ENCODE results near the gene CCDC150. TPM values are rescaled to one million over a fixed set of nuclear protein-coding genes. Genes with fewer than 3 reads are reported as not detected.
A peak's percentile ranks its signal among the peaks of the same experiment; 100 is the strongest.
"Not testable (repeated sequence)": the region's sequence is repeated elsewhere in the genome, so short reads cannot be mapped to it uniquely, and the experiment has no call there.

The CCDC150 gene
- total RNA-seq, 2 donors from 2014 or later: 11.6 to 21.5 TPM

DNA sequence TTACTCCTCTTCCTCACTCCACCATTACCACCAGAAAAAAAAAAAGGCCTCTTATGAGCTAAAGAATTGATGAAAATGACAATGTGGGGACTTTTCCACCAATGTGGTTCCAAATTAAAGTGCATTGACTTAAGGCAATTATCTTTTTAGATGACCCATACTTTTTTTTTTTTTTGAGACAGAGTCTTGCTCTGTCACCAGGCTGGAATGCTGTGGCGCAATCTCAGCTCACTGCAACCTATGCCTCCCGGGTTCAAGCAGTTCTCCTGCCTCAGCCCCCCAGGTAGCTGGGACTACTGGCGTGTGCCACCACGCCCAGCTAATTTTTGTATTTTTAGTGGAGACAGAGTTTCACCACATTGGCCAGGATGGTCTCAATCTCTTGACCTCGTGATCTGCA, 31.6 kb upstream of the CCDC150 start:
- not testable (repeated sequence) for H3K9me3 Mint-ChIP-seq; ATAC-seq (replicated peaks); H3K4me1 Mint-ChIP-seq; H3K27me3 Mint-ChIP-seq; H3K4me3 Mint-ChIP-seq; H3K36me3 Mint-ChIP-seq (ENCODE audit: low read depth); H3K27ac Mint-ChIP-seq

- ATAC-seq (replicated peaks): no peak
- Mint-ChIP-seq H3K27ac (no peak overlapping the region), H3K27me3 (no peaks in the 10 kb centered on the region), H3K4me1 (no peaks in the 10 kb centered on the region), H3K9me3 (no peaks in the 10 kb centered on the region), H3K36me3 (ENCODE audit: low read depth) (no peaks in the 10 kb centered on the region), H3K4me3 (no peak overlapping the region)
Measured at GRCh38 chr2:196609806-196610205, 29.7 kb upstream of the CCDC150 start.

DNA sequence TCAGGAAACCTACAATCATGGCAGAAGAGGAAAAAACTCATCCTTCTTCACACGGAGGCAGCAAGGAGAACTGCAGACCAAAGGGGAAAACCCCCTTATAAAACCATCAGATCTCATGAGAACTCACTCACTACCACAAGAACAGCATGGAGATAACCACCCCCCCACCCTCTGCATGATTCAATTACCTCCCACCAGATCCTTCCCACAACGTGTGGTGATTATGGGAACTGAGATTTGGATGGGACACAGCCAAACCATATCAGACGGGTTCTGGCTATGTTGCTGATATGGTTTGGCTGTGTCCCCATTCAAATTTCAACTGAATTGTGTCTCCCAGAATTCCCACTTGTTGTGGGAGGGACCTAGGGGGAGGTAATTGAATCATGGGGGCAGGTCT, 28.7 kb upstream of the CCDC150 start:
- no peaks in the 10 kb centered on the region for H3K4me1 Mint-ChIP-seq
- ATAC-seq (replicated peaks): peak; percentile 48
- H3K27me3 Mint-ChIP-seq: no peaks in the 10 kb centered on the region
- H3K36me3 Mint-ChIP-seq (ENCODE audit: low read depth): no peaks in the 10 kb centered on the region
- H3K9me3 Mint-ChIP-seq: no peaks in the 10 kb centered on the region
- no peak overlapping the region for H3K4me3 Mint-ChIP-seq
- H3K27ac Mint-ChIP-seq: no peak overlapping the region

DNA sequence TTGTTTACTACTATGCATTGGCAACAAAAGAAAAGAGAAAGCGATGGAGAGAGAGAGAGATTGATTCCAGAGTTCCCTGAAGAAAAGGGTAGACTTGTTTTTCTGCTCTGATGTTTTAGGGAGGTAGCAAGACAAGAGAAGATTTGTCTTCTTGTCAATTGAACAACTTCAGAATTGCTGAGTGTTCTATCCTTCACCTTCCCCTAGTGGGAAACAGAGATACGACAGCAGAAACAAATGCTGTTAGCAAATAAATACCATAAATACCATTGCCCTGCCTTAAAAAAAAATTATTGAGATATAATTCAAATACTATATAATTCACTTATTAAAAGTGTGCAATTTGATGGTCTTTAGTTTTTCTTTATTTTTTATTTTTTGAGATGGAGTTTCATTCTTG, 26.2 kb upstream of the CCDC150 start:
- H3K4me3 Mint-ChIP-seq: no peak overlapping the region
- H3K4me1 Mint-ChIP-seq: no peaks in the 10 kb centered on the region
- no peak overlapping the region for H3K27ac Mint-ChIP-seq
- H3K9me3 Mint-ChIP-seq: no peaks in the 10 kb centered on the region
- H3K36me3 Mint-ChIP-seq (ENCODE audit: low read depth): no peaks in the 10 kb centered on the region
- H3K27me3 Mint-ChIP-seq: no peaks in the 10 kb centered on the region
- ATAC-seq (replicated peaks): no peak

GRCh38 chr2:196617430-196617829, 22.1 kb upstream of the CCDC150 start:
- ATAC-seq (replicated peaks): no peak
- Mint-ChIP-seq H3K9me3 (no peaks in the 10 kb centered on the region), H3K27ac (no peak overlapping the region), H3K27me3 (peaks cover 25% of the 10 kb centered on the region), H3K4me1 (no peaks in the 10 kb centered on the region), H3K36me3 (ENCODE audit: low read depth) (no peaks in the 10 kb centered on the region), H3K4me3 (no peak overlapping the region)

GRCh38 chr2:196618661-196619060, 20.9 kb upstream of the CCDC150 start:
- ATAC-seq (replicated peaks): no peak
- H3K4me1 Mint-ChIP-seq: no peaks in the 10 kb centered on the region
- H3K27me3 Mint-ChIP-seq: peaks cover 27% of the 10 kb centered on the region
- no peaks in the 10 kb centered on the region for H3K36me3 Mint-ChIP-seq (ENCODE audit: low read depth)
- H3K27ac Mint-ChIP-seq: no peak overlapping the region
- H3K4me3 Mint-ChIP-seq: no peak overlapping the region
- H3K9me3 Mint-ChIP-seq: peaks cover 5% of the 10 kb centered on the region

DNA sequence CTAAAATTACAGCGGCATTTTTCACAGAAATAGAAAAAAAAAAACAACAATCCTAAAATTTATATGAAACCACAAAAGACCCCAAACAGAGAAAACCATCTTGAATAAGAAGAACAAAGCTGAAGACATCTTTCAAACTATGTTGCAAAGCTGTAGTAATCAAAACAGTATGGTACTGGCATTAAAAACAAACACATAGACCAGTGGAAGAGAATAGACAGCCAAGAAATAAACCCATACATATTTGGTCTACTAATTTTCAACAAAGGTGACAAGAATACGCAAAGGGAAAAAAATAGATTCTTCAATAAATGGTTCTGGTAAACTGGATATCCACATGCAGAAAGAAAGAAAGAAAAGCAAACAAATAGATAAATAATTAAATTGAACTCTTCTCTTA, 9.0 kb upstream of the CCDC150 start:
- Mint-ChIP-seq H3K4me3 (no peak overlapping the region), H3K9me3 (peaks cover 4% of the 10 kb centered on the region), H3K36me3 (ENCODE audit: low read depth) (no peaks in the 10 kb centered on the region), H3K27ac (no peak overlapping the region), H3K27me3 (peaks cover 15% of the 10 kb centered on the region), H3K4me1 (no peaks in the 10 kb centered on the region)
- no peak for ATAC-seq (replicated peaks)

DNA sequence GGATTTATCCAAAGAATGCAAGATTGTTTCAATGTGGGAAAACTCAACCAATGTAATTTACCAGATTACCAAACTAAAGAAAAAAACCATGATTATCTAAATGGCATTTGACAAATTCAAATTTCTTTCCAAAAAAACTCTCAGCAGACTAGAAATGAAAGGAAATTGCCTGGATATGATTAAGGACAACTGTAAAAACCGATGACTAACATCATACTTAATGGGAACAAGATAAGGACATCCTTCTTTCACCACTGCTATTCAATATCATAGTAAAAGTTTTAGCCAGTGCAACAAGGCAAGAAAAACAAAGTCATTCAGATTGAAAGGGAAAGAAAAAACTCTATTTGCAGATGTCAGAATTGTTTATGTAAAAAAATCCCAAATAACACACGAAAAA, 4.4 kb upstream of the CCDC150 start:
- Mint-ChIP-seq H3K4me3 (no peak overlapping the region), H3K27ac (no peak overlapping the region), H3K9me3 (peaks cover 4% of the 10 kb centered on the region), H3K4me1 (peaks cover under 1% of the 10 kb centered on the region), H3K27me3 (peaks cover 7% of the 10 kb centered on the region), H3K36me3 (ENCODE audit: low read depth) (no peaks in the 10 kb centered on the region)
- no peak for ATAC-seq (replicated peaks)

DNA sequence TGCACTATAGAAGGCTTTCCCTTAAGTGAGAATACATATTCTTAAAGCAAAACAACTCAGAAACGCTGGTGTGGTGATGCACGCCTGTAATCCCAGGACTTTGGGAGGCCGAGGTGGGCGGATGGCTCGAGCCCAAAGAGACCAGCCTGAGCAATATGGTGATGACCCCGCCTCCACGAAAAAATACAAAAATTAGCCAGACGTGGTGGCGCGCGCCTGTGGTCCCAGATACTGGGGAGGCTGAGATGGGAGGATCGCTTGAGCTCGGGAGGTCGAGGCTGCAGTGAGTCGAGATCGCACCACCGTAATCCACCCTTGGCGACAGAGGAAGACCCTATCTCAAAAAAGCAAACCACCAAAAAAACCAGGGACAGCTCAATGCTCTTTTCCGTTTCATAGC, 750 bp upstream of the CCDC150 start:
- Mint-ChIP-seq H3K36me3 (ENCODE audit: low read depth) (no peaks in the 10 kb centered on the region), H3K9me3 (no peaks in the 10 kb centered on the region), H3K27me3 (no peaks in the 10 kb centered on the region), H3K27ac (peak overlapping the region; percentile 81), H3K4me1 (peaks cover 11% of the 10 kb centered on the region), H3K4me3 (peak overlapping the region; percentile 93)
- ATAC-seq (replicated peaks): no peak

GRCh38 chr2:196640031-196640548, 575 bp downstream of the CCDC150 start:
- H3K27me3 Mint-ChIP-seq: no peaks in the 10 kb centered on the region
- H3K27ac Mint-ChIP-seq: peak overlapping the region; percentile 81
- peak overlapping the region; percentile 93 for H3K4me3 Mint-ChIP-seq
- H3K9me3 Mint-ChIP-seq: no peaks in the 10 kb centered on the region
- ATAC-seq (replicated peaks): no peak
- H3K36me3 Mint-ChIP-seq (ENCODE audit: low read depth): no peaks in the 10 kb centered on the region
- peaks cover 11% of the 10 kb centered on the region for H3K4me1 Mint-ChIP-seq

DNA sequence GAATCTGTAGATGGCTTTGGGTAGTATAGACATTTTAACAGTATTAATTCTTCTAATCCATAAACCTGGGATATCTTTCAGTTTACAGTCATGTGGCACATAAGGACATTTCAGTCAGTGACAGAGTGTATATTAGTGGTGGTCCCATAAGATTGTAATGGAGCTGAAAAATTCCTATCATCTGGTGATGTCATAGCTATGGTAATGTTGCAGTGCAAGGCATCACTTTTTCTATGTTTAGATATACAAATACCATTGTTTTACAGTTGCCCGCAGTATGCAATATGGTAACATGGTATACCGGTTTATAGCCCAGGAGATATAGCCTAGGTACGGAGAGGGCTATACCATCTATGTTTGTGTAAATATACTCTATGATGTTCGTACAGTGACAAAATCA, 9.7 kb downstream of the CCDC150 start:
- Mint-ChIP-seq H3K36me3 (ENCODE audit: low read depth) (peaks cover 6% of the 10 kb centered on the region), H3K4me1 (no peaks in the 10 kb centered on the region), H3K27ac (no peak overlapping the region), H3K27me3 (no peaks in the 10 kb centered on the region), H3K9me3 (peaks cover 28% of the 10 kb centered on the region), H3K4me3 (no peak overlapping the region)
- ATAC-seq (replicated peaks): no peak

GRCh38 chr2:196651387-196652094, 12.0 kb downstream of the CCDC150 start:
- H3K4me1 Mint-ChIP-seq: no peaks in the 10 kb centered on the region
- peaks cover 6% of the 10 kb centered on the region for H3K36me3 Mint-ChIP-seq (ENCODE audit: low read depth)
- H3K27ac Mint-ChIP-seq: no peak overlapping the region
- H3K9me3 Mint-ChIP-seq: peaks cover 33% of the 10 kb centered on the region
- H3K4me3 Mint-ChIP-seq: no peak overlapping the region
- no peak for ATAC-seq (replicated peaks)
- H3K27me3 Mint-ChIP-seq: no peaks in the 10 kb centered on the region

DNA sequence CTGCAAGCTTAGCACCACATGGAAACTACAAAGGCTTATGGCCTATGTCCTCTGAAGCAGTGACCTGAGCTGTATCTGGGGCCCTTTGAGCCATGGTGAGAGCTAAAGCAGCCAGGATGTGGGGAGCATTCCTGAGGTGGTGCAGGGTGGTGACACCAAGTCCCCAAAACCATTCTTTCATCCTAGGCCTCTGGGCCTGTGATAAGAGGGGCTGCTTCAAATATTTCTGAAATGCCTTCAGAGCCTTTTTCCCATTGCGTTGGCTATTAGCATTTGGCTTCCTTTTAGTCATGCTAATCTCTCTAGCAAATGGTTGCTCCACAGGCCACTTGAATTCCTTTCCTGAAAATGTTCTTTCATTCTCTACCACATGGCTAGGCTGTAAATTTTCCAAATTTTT, 13.4 kb downstream of the CCDC150 start:
- Mint-ChIP-seq H3K4me3 (no peak overlapping the region), H3K27ac (no peak overlapping the region), H3K36me3 (ENCODE audit: low read depth) (peaks cover 6% of the 10 kb centered on the region), H3K27me3 (no peaks in the 10 kb centered on the region), H3K4me1 (no peaks in the 10 kb centered on the region), H3K9me3 (peaks cover 33% of the 10 kb centered on the region)
- ATAC-seq (replicated peaks): no peak

DNA sequence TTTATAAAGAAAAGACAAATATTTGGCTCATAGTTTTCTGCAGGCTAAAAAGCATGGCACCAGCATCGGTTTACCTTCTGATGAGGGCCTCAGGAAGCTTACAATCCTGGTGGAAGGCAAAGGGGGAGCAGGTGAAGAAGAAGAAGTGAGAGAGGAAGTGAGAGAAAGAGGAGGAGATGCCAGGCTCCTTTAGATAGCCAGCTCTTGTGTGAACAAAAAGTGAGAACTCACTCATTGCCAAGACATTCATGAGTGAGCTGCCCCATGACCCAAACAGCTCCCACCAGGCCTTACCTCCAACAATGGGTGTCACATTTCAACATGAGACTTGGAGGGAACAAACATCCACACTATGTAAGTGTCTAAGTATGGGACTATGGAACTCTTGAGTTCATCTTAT, 14.3 kb downstream of the CCDC150 start:
- no peak overlapping the region for H3K4me3 Mint-ChIP-seq
- no peak for ATAC-seq (replicated peaks)
- no peaks in the 10 kb centered on the region for H3K4me1 Mint-ChIP-seq
- no peaks in the 10 kb centered on the region for H3K27me3 Mint-ChIP-seq
- peaks cover 6% of the 10 kb centered on the region for H3K36me3 Mint-ChIP-seq (ENCODE audit: low read depth)
- H3K9me3 Mint-ChIP-seq: peaks cover 33% of the 10 kb centered on the region
- H3K27ac Mint-ChIP-seq: no peak overlapping the region

DNA sequence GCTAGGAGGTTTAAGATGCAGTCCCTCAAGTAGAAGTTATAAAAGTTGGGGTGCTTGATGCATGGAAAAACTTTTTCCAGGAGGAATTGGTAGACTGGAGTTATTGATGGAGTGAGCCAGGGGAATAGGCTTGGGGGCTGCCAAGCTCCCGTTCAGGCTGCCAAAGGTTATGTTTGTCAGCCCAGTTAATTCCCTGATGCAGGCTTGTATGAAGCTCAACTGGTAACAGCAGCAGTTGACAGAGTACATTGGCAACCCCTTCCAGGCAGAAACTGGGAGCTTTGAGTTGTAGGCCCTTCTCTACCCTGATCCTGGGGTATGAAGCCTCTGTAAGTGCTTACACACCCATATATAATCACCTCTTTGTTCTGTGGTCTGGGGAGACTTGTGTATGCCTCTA, 16.2 kb downstream of the CCDC150 start:
- Mint-ChIP-seq H3K9me3 (peaks cover 26% of the 10 kb centered on the region), H3K36me3 (ENCODE audit: low read depth) (peaks cover 6% of the 10 kb centered on the region), H3K4me3 (no peak overlapping the region), H3K4me1 (no peaks in the 10 kb centered on the region), H3K27ac (no peak overlapping the region), H3K27me3 (no peaks in the 10 kb centered on the region)
- ATAC-seq (replicated peaks): no peak

- no peaks in the 10 kb centered on the region for H3K4me1 Mint-ChIP-seq
- H3K27me3 Mint-ChIP-seq: no peaks in the 10 kb centered on the region
- no peaks in the 10 kb centered on the region for H3K36me3 Mint-ChIP-seq (ENCODE audit: low read depth)
- no peak overlapping the region for H3K27ac Mint-ChIP-seq
- no peak for ATAC-seq (replicated peaks)
- no peak overlapping the region for H3K4me3 Mint-ChIP-seq
- H3K9me3 Mint-ChIP-seq: peaks cover 12% of the 10 kb centered on the region
Measured at GRCh38 chr2:196657333-196657732, 17.8 kb downstream of the CCDC150 start.
